Transverse colon (tissue), 4 donors: Measurements from ENCODE around the gene HSPA12A.
A peak's percentile ranks its signal among the peaks of the same experiment; 100 is the strongest.

ENCODE experiments used
- CTCF ChIP-seq, 5 experiments: fragments of 200-600 bp in 3 of 5; fragments of 450-650 bp in 2 of 5; sonication (generic) in 3 of 5; IDR thresholded peaks; 1 replicate in 2 of 5; 2 replicates in 3 of 5; pipeline ENCODE4 v1.5.1; 2016 to 2017; ENCODE audit warnings: antibody characterized with exemption in 5 of 5, inconsistent platforms in 3 of 5, mild to moderate bottlenecking in 2 of 5, moderate library complexity in 1 of 5
- POLR2AphosphoS5 ChIP-seq, 3 donors: sonication (generic); formaldehyde crosslinking; IDR thresholded peaks; one replicate each; pipeline ENCODE4 v1.6.1; 2016; ENCODE audit warnings: antibody characterized with exemption in 3 of 3

GRCh38 chr10:116654816-116655215 lies 87.5 kb downstream of the HSPA12A start:
- TF ChIP-seq CTCF (IDR thresholded peaks at IDR 0.05), result peak in 2 of 5 experiments; percentile 7 to 13
- no peak for TF ChIP-seq POLR2AphosphoS5 (IDR thresholded peaks at IDR 0.05)
